H9 (cell line): ENCODE results near the gene CCDC18. TPM values are rescaled to one million over a fixed set of nuclear protein-coding genes. Genes with fewer than 3 reads are reported as not detected.

Source experiments
- DNase-seq: peaks from one replicate; pipeline ENCODE4 v3.0.0-alpha.2; 2017
- H2AFZ ChIP-seq: one replicate; pipeline ENCODE4 v1.6.1; 2013; ENCODE audit warnings: mild to moderate bottlenecking, low read length, control low read depth, moderate library complexity
- H2AK5ac ChIP-seq: 2 replicates; pipeline ENCODE4 v1.6.1; 2013; ENCODE audit warnings: low read length, control low read depth, mixed read lengths; ENCODE audit not compliant: insufficient read length
- H2BK120ac ChIP-seq: one replicate; pipeline ENCODE4 v1.6.1; 2013; ENCODE audit warnings: low read depth, mild to moderate bottlenecking, low read length, control low read depth, inconsistent platforms; ENCODE audit not compliant: poor library complexity, severe bottlenecking
- H2BK12ac ChIP-seq: 2 replicates; pipeline ENCODE4 v1.6.1; 2013; ENCODE audit warnings: low read length, control low read depth, mixed read lengths, low read depth; ENCODE audit not compliant: insufficient read length
- H2BK15ac ChIP-seq: 2 replicates; pipeline ENCODE4 v1.6.1; 2013; ENCODE audit warnings: low read depth, low read length, control low read depth
- H2BK20ac ChIP-seq: one replicate; pipeline ENCODE4 v1.6.1; 2013; ENCODE audit warnings: low read depth, mild to moderate bottlenecking, low read length, control low read depth, inconsistent platforms; ENCODE audit not compliant: poor library complexity, severe bottlenecking
- H2BK5ac ChIP-seq: 2 replicates; pipeline ENCODE4 v1.6.1; 2013; ENCODE audit warnings: low read length, control low read depth, mixed read lengths; ENCODE audit not compliant: insufficient read length
- H3K14ac ChIP-seq: 2 replicates; pipeline ENCODE4 v1.6.1; 2013; ENCODE audit warnings: low read length, control low read depth; ENCODE audit not compliant: insufficient read depth
- H3K18ac ChIP-seq: 2 replicates; pipeline ENCODE4 v1.6.1; 2013; ENCODE audit warnings: low read depth, mild to moderate bottlenecking, mixed read lengths, low read length, control low read depth; ENCODE audit not compliant: insufficient read length
- H3K23ac ChIP-seq: 2 replicates; pipeline ENCODE4 v1.6.1; 2013; ENCODE audit warnings: low read length, control low read depth, mixed read lengths, low read depth; ENCODE audit not compliant: insufficient read length
- H3K23me2 ChIP-seq: 2 replicates; pipeline ENCODE4 v1.6.1; 2013; ENCODE audit warnings: low read depth, mild to moderate bottlenecking, mixed read lengths, low read length, control low read depth; ENCODE audit not compliant: insufficient read length, poor library complexity, severe bottlenecking
- H3K27ac ChIP-seq: 2 replicates; pipeline ENCODE4 v1.5.1; 2013; ENCODE audit warnings: low read length, control low read depth, mixed read lengths, low read depth; ENCODE audit not compliant: insufficient read length
- H3K27me3 ChIP-seq: 2 replicates; pipeline ENCODE4 v1.6.1; 2013; ENCODE audit warnings: low read length, control low read depth, inconsistent platforms; ENCODE audit not compliant: insufficient read depth
- H3K4ac ChIP-seq: 2 replicates; pipeline ENCODE4 v1.6.1; 2013; ENCODE audit warnings: low read depth, mild to moderate bottlenecking, control low read depth, inconsistent platforms, low read length, moderate library complexity
- H3K4me1 ChIP-seq: 2 replicates; pipeline ENCODE4 v1.6.1; 2013; ENCODE audit warnings: low read length, control low read depth, inconsistent platforms; ENCODE audit not compliant: insufficient read depth
- H3K4me2 ChIP-seq: 2 replicates; pipeline ENCODE4 v1.6.1; 2013; ENCODE audit warnings: low read length, control low read depth, mixed read lengths; ENCODE audit not compliant: insufficient read length, insufficient read depth
- H3K56ac ChIP-seq: 2 replicates; pipeline ENCODE4 v1.6.1; 2013; ENCODE audit warnings: low read depth, mild to moderate bottlenecking, mixed read lengths, low read length, control low read depth; ENCODE audit not compliant: insufficient read length
- H3K79me1 ChIP-seq: 2 replicates; pipeline ENCODE4 v1.6.1; 2013; ENCODE audit warnings: low read depth, mild to moderate bottlenecking, moderate library complexity, low read length, control low read depth, inconsistent platforms; ENCODE audit not compliant: insufficient read depth, poor library complexity, severe bottlenecking
- H3K79me2 ChIP-seq: 2 replicates; pipeline ENCODE4 v1.6.1; 2013; ENCODE audit warnings: low read length, control low read depth, inconsistent platforms; ENCODE audit not compliant: insufficient read depth
- H3K9ac ChIP-seq: 2 replicates; pipeline ENCODE4 v1.6.1; 2013; ENCODE audit warnings: low read length, control low read depth, mixed read lengths; ENCODE audit not compliant: insufficient read length; ENCODE audit errors: extremely low read depth
- H3K9me3 ChIP-seq: one replicate; pipeline ENCODE4 v1.6.1; 2013; ENCODE audit warnings: low read depth, low read length, inconsistent platforms; ENCODE audit not compliant: control insufficient read depth
- H3T11ph ChIP-seq: one replicate; pipeline ENCODE4 v1.6.1; 2013; ENCODE audit warnings: mild to moderate bottlenecking, low read length, control low read depth, inconsistent platforms
- H4K20me1 ChIP-seq: one replicate; pipeline ENCODE4 v1.6.1; 2013; ENCODE audit not compliant: control insufficient read depth, insufficient read length, insufficient read depth
- H4K5ac ChIP-seq: 2 replicates; pipeline ENCODE4 v1.6.1; 2013; ENCODE audit warnings: low read depth, mild to moderate bottlenecking, mixed read lengths, low read length, control low read depth; ENCODE audit not compliant: insufficient read length
- H4K8ac ChIP-seq: replicated peaks from 2 replicates; pipeline ENCODE4 v1.6.1; 2013; ENCODE audit warnings: low read length, control low read depth, mixed read lengths, low read depth; ENCODE audit not compliant: insufficient read length
- H4K91ac ChIP-seq: 2 replicates; pipeline ENCODE4 v1.6.1; 2013; ENCODE audit warnings: low read depth, mild to moderate bottlenecking, moderate library complexity, mixed read lengths, low read length, control low read depth; ENCODE audit not compliant: insufficient read length
- H3K27ac Mint-ChIP-seq, 3 experiments: 2 replicates in 2 of 3; 3 replicates in 1 of 3; pipeline ENCODE4 v1.8.0; 2020 to 2021; ENCODE audit warnings: mixed read lengths in 3 of 3, mild to moderate bottlenecking in 1 of 3, moderate library complexity in 1 of 3
- H3K27me3 Mint-ChIP-seq: 2 replicates; pipeline ENCODE4 v1.8.0; 2021; ENCODE audit warnings: low read depth, mild to moderate bottlenecking, moderate library complexity, mixed read lengths
- H3K36me3 Mint-ChIP-seq, 3 experiments: 2 replicates in 2 of 3; 3 replicates in 1 of 3; pipeline ENCODE4 v1.8.0; 2020 to 2021; ENCODE audit warnings: low read depth in 3 of 3, mixed read lengths in 3 of 3; ENCODE audit not compliant: insufficient read depth in 1 of 3
- H3K4me1 Mint-ChIP-seq, 2 experiments: 2 replicates each; pipeline ENCODE4 v1.8.0; 2020; ENCODE audit warnings: mixed read lengths in 2 of 2
- H3K4me3 Mint-ChIP-seq, 2 experiments: 2 replicates in 1 of 2; 3 replicates in 1 of 2; pipeline ENCODE4 v1.8.0; 2020 to 2021; ENCODE audit warnings: mild to moderate bottlenecking in 2 of 2, mixed read lengths in 2 of 2, moderate library complexity in 1 of 2
- H3K9me3 Mint-ChIP-seq, 2 experiments: 2 replicates in 1 of 2; 3 replicates in 1 of 2; pipeline ENCODE4 v1.8.0; 2020; ENCODE audit warnings: mild to moderate bottlenecking in 2 of 2, mixed read lengths in 2 of 2, moderate library complexity in 1 of 2
- WGBS: extraction: QIAGEN DNeasy Blood & Tissue Kit; methylation state at CpG from one replicate; pipeline ENCODE4 v1.1.7; 2013; ENCODE audit warnings: missing lambda C conversion rate, low lambda C conversion rate, mixed read lengths; ENCODE audit not compliant: insufficient read length; ENCODE audit errors: extremely low coverage; 5-methylcytosine and 5-hydroxymethylcytosine counted together
- total RNA-seq: library from RNA; stranded (reverse); gene quantifications from 2 replicates; pipeline ENCODE4 v1.2.1, GENCODE V29; 2021
- TF ChIP-seq, protein P1 (sequence below): fragments of 200-600 bp; sonication (generic); conservative IDR thresholded peaks from 3 replicates; pipeline ENCODE4 v1.8.0; 2021; ENCODE audit warnings: antibody characterized with exemption, mild to moderate bottlenecking

The CCDC18 gene
- total RNA-seq, 1 experiment from 2014 or later: 19.5 TPM

DNA sequence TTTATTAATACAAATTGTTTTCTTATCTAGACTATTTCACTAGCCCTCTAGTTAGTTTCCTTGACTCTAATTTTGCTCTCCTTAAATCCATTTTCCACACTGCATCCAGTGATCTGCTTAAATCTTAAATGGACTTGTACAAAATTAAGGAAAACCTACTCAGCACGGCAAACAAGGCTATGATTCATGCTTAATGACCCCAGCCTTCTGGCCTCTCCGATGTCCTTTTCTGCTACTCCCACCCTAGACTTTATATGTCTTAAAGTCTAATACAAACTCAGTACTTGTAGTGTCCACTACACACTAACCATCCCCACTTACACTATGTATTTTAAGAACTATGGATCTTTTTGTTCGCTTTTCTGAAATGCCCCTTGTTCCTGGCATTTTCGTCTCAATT lies 2.5 kb upstream of the CCDC18 start:
- no peak overlapping the region for H3K27ac Mint-ChIP-seq

More for the DNA sequence above, 2.5 kb upstream of the CCDC18 start:
- peak overlapping the region; percentile 91 to 94 for H3K4me3 Mint-ChIP-seq
- H3K27me3 Mint-ChIP-seq: no peaks in the 10 kb centered on the region; the same call in 1 of the 2 replicates
- H3K36me3 Mint-ChIP-seq: peaks cover 0 to 7% (median 7%) of the 10 kb centered on the region in 3 experiments; a peak in 5 of 7 replicates
- Histone ChIP-seq H3K27me3 (no peaks in the 10 kb centered on the region), H4K5ac (no peak overlapping the region), H2BK12ac (no peak overlapping the region), H2BK15ac (no peak overlapping the region), H3K4ac (no peak overlapping the region), H3K14ac (no peak overlapping the region), H3K23ac (no peak overlapping the region), H3K56ac (no peak overlapping the region), H2BK120ac (no peak overlapping the region), H2AFZ (no peak overlapping the region), H4K8ac (no peak overlapping the region), H2AK5ac (no peak overlapping the region), H3K23me2 (no peaks in the 10 kb centered on the region), H4K91ac (no peak overlapping the region), H2BK20ac (no peak overlapping the region), H3K4me2 (peak overlapping the region; percentile 8), H3K9me3 (no peaks in the 10 kb centered on the region), H3K18ac (no peak overlapping the region), H4K20me1 (no peaks in the 10 kb centered on the region), H3K9ac (no peak overlapping the region), H3K79me1 (peaks cover 4% of the 10 kb centered on the region), H3K79me2 (peaks cover 6% of the 10 kb centered on the region; the same call in 1 of the 2 replicates), H3K27ac (no peak overlapping the region), H3K4me1 (no peaks in the 10 kb centered on the region), H3T11ph (no peak overlapping the region), H2BK5ac (no peak overlapping the region)
- peaks cover 22 to 34% of the 10 kb centered on the region in 2 experiments for H3K4me1 Mint-ChIP-seq
- WGBS: no CpG with 5 or more reads among the region's 4 CpGs
- DNase-seq: no peak
- TF ChIP-seq, protein P1, sequence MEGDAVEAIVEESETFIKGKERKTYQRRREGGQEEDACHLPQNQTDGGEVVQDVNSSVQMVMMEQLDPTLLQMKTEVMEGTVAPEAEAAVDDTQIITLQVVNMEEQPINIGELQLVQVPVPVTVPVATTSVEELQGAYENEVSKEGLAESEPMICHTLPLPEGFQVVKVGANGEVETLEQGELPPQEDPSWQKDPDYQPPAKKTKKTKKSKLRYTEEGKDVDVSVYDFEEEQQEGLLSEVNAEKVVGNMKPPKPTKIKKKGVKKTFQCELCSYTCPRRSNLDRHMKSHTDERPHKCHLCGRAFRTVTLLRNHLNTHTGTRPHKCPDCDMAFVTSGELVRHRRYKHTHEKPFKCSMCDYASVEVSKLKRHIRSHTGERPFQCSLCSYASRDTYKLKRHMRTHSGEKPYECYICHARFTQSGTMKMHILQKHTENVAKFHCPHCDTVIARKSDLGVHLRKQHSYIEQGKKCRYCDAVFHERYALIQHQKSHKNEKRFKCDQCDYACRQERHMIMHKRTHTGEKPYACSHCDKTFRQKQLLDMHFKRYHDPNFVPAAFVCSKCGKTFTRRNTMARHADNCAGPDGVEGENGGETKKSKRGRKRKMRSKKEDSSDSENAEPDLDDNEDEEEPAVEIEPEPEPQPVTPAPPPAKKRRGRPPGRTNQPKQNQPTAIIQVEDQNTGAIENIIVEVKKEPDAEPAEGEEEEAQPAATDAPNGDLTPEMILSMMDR: no peak
- H3K9me3 Mint-ChIP-seq: peaks cover 0 to 3% of the 10 kb centered on the region in 2 experiments; a peak in 1 of 5 replicates
